ENCODE results near the gene NFIL3.
A peak's percentile ranks its signal among the peaks of the same experiment; 100 is the strongest.
"Not testable (repeated sequence)": the region's sequence is repeated elsewhere in the genome, so short reads cannot be mapped to it uniquely, and the experiment has no call there.

The NFIL3 gene, protein sequence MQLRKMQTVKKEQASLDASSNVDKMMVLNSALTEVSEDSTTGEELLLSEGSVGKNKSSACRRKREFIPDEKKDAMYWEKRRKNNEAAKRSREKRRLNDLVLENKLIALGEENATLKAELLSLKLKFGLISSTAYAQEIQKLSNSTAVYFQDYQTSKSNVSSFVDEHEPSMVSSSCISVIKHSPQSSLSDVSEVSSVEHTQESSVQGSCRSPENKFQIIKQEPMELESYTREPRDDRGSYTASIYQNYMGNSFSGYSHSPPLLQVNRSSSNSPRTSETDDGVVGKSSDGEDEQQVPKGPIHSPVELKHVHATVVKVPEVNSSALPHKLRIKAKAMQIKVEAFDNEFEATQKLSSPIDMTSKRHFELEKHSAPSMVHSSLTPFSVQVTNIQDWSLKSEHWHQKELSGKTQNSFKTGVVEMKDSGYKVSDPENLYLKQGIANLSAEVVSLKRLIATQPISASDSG

DNA sequence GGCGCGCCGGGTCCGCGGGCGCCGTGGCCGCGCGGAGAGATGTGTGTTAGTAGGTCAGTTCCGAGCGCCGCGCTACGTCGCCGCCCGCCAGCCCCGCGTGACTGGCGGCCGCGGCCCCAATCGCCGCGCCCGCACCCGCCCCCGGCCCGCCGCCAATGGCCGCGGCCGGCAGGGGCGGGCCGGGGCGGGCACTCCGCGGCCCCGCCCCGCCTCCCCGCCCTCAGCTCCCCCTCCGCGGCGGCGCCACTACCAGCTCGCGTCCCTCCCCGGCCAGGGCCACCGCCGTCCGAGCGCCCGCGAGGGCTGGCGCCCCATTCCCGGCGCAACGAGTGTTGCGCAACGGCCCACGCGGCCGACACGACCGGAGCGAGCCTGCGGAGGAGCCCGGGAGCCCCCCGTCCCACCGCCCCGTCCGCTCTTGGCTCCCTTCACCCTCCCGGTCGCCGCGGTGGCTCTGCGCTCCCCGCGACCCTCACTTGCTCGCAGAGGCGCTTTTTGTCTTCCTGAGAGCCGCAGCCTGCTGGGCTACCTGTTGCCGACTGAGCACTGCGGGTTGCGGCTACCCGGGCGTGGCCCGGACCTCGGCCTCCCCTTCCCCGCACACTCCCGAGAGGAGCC, at the start of gene NFIL3:
Gene NFIL3 (minus strand): TSS at position 48 of the 618 bp plus-strand sequence. CDS start 13,098 bp downstream, outside the sequence.
- no peak for FAIRE-seq
- peak; percentile 88 for DNase-seq (ENCODE audit: insufficient read length, low spot score)

DNA sequence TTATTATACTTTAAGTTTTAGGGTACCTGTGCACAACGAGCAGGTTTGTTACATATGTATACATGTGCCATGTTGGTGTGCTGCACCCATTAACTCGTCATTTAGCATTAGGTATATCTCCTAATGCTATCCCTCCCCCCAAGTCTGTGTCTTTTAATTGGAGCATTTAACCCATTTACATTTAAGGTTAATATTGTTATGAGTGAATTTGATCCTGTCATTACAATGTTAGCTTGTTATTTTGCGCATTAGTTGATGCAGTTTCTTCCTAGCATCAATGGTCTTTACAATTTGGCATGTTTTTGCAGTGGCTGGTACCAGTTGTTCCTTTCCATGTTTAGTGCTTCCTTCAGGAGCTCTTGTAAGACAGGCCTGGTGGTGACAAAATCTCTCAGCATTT, 47.9 kb upstream of the NFIL3 start:
- not testable (repeated sequence) for DNase-seq (ENCODE audit: insufficient read length, low spot score); FAIRE-seq

DNA sequence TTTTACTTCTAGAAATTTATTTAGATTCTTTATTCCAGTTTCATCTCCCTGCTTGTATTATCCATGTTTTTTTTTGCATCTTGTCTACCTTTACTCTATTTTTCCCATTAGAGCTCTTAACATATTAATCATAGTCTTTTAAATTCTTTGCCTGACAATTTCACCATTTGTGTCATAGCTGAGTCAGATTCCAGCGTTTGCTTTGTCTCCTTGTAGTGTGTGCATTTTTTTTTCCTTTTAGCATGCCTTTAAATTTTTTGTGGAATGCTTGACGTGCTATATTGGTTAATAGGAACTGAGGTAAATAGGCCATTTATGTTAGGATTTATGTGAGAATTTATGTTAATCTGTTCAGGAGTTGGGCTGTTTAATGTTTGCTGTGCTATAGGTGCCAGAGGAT, 41.8 kb upstream of the NFIL3 start:
- FAIRE-seq (no peak), DNase-seq (ENCODE audit: insufficient read length, low spot score) (no peak)

DNA sequence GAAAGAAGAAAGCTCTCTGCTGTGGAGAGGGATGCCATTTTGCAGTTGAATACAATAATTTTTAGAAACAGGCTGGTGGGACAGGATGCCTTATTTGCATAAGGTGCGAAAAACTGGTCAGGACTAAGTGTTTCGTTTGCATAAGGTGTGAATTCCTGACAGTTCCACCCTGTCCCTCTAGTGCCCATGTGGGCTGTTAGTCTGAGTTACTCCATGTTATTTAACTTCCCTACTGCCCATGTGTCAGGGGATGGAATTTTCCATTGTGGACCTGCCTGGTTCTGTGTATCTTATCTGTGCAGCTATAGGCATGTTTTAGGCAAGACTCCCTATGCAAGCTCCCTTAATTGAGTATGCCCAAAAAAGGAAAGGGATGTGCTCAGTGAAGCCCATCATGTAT, 35.3 kb upstream of the NFIL3 start:
- DNase-seq (ENCODE audit: insufficient read length, low spot score) (no peak), FAIRE-seq (no peak)

DNA sequence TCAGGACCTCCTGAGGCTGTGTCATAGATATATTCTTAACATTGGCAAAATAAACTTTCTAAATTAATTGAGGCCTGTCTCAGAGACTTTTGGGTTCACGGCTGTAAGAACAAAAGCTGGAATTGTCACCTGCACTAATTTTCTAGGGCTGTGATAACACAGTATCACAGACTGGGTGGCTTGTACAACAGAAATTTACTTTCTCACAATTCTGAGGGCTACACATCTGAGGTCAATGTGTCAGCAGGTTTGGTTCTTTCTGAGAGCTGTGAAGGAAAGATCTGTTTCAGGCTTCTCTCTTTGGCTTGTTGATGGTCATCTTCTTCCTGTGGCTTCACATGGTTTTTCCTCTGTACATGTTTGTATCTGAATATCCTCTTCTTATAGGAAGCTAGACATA, 29.2 kb upstream of the NFIL3 start:
- no peak for DNase-seq (ENCODE audit: insufficient read length, low spot score)
- FAIRE-seq: no peak

DNA sequence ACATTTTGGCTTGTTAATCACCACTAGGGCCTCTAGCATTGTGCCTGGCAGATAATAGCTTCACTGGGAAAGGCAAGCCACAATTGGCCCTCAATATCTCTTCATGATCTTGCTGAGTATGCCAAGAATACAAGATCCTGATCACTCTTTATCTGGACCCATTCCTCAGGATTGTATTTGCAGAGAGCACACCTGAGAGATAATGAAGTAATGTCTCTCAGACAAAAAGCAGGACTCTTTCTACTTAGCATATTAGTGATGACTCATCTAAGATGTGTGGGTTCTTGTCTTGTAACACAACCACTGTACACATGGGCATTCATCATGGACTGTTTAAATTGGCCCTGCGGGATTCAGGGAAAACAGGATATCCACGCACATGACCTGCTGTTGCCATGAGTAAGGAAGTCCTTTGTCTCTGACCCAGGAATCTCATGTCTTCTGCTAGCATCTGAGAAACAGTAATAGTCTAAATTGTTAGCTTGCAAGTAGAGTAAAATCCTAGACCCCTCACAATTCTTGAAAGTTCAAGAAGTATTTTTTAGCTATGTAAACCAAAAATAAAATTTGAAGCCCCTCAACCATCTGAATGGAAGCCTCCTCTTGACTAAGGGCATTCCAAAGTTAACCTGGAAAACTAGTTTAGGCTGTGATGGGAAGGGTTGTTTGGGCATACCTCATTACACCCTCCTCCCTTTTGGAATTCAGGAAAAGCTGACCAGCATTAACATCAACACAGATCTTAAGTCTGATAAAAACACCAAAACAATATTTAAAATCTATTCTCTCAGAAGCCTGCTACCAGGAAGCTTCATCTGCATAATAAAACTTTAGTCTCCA, 28.0 kb upstream of the NFIL3 start:
- DNase-seq (ENCODE audit: insufficient read length, low spot score) (no peak), FAIRE-seq (no peak)

DNA sequence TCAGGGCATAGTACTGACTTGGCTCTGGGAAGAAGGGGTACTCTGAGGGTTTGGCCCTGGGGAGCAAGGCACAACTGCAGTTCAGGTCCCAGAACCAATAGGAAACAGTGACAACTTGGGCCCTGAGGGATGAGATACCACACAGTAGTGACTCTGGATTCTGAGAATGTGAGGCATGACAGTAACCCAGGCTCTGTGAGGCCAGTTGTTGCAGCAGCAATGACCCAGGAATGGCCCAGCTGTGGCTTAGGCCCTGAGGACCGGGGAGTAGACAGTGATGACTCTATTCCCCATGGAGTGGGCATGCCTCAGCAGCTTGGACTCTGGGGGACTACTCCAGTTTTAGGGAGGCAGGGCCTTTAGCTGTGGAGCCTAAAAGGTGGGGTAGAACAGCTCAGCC, 21.5 kb upstream of the NFIL3 start:
- FAIRE-seq: no peak

DNA sequence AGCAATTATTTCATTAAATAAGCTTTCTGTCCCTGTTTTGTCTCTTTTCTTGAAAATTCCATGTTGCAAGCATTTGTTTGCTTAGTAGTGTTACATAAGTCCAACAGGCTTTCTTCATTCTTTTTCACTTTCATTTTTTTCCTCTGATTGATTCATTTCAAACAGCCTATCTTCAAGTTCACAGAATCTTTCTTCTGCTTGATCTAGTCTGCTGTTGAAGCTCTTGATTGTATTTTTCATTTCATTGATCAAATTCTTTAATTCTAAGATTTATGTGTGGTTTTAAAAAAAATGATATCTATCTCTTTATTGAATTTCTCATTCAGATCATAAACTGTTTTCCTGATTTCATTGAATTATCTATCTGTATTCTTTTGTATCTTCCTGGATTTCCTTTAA, 20.4 kb upstream of the NFIL3 start:
- DNase-seq (ENCODE audit: insufficient read length, low spot score) (no peak), FAIRE-seq (no peak)

More for the DNA sequence above, 21.5 kb upstream of the NFIL3 start:
- no peak for DNase-seq (ENCODE audit: insufficient read length, low spot score)

DNA sequence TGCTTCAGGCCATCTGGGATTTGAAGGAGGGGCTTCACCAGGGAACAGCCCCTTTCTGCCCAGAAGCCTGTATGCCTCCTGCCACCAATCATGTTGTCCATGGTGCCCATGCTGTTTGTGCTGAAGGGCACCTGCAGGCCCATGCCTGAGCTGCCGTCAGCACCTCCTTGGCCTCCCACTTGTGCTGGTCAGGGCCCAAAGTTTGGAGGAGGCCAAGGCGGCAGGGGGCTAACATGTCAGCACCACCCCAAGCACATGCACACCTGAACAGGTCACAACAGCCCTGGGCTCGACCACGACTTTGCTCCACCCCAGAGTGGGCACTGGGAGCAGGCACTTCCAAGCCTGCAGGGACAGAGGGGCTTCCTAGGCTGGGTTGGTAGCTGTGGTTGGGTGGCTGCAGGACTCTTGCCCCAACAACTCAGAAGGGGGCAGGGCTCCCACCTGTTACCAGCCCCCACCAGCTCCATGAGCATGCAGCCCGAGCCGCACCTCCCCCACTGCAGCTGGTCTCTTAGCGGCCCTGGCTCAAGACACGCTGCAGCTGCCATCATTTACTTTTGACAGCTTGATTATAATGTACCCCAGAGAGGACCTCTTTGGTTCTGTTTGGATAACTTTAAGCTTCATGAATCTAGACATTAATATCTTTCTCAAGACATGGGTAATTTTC, 19.8 kb upstream of the NFIL3 start:
- DNase-seq (ENCODE audit: insufficient read length, low spot score) (no peak), FAIRE-seq (no peak)

DNA sequence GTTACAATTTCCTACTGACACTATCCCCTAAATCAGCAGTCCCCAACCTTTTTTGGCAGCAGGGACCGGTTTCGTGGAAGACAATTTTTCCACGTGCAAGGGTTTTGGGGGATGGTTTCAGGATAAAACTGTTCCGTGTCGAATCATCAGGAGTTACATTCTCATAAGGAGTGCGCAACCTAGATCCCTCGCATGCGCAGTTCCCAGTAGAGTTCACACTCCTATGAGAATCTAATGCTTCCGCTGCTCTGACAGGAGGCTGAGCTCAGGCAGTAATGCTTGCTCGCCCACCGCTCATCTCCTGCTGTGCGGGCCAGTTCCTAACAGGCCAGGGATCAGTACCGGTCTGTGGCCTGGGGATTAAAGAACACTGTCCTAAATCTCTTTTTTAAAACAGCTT, 13.2 kb upstream of the NFIL3 start:
- DNase-seq (ENCODE audit: insufficient read length, low spot score) (no peak), FAIRE-seq (no peak)

DNA sequence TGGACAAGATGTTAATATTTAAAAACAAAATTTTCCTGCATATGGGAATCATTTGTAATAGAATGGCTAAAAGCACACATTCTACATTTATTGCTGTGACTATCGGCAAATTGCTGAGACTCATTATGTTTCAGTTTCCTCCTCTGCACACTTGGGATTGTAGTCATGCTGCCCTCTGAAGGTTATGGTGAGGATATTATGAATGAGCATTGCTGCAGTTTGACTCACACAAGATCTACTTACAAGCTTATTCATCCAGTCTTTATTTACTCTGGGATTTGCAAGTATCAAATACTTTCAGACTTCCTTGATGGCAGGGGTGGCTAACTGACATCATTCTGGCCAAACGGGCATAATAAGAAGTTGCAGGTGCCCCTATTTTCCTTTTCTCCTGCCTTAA, 9.5 kb upstream of the NFIL3 start:
- DNase-seq (ENCODE audit: insufficient read length, low spot score) (no peak), FAIRE-seq (peak; percentile 18)

DNA sequence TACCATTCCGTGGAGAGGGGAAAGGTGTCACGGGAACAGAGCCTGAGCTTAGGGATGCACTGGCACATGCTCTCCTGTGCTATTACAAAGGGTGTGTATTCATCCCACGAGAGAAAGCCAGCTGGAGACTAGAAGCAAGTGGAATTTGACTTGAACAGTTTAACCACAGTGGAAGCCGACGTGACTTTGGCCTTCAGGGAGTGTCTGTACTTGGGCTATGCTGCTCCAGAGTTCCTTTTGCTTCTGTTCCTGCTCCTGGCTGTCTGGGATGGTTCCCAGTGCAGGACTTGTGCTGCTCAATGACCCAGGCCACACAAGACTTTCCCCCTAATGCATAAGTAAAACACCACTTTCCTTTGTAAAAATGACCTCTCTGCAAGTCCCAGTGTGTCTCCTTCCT, 7.9 kb upstream of the NFIL3 start:
- no peak for FAIRE-seq
- no peak for DNase-seq (ENCODE audit: insufficient read length, low spot score)

DNA sequence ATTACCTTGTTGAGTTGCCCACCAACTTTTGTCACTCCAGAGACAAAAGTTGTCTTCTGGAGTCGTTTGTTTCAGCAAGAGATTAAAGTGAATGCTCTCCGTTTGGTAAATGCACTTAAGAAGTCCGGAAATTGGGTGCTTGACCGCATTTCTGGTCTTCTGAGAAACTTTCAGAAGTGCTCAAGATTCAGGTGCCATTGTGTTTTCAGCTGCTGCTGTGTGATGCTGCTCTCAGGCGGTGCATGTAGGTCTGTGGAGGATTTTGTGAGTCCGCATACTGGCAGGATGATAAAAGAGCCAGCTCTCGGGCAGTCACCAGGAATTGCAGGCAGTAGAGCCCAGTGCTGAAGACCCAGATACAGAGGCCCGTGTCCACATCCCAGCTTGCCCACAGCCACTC, 5.9 kb upstream of the NFIL3 start:
- no peak for FAIRE-seq
- DNase-seq (ENCODE audit: insufficient read length, low spot score): no peak

DNA sequence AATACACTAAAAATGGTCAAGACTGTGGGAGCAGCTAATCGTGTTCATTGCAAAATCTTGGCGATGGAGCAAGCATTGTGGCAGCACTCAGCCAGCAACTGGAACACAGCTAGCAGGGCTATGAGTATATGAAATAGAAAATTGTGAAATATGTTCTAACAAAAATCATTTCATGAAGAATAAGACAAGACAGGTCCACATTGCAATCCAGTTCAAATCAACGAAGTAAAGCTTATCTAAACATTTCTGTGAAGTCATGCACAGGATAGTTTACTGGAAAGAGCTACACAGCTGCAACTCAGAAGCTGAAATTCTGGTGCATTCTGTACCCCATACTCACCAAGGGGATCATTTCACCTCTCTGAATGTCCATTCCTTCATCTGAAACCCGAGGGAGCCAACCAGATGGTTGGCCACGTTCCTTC, 5.3 kb upstream of the NFIL3 start:
- no peak for DNase-seq (ENCODE audit: insufficient read length, low spot score)
- FAIRE-seq: no peak

DNA sequence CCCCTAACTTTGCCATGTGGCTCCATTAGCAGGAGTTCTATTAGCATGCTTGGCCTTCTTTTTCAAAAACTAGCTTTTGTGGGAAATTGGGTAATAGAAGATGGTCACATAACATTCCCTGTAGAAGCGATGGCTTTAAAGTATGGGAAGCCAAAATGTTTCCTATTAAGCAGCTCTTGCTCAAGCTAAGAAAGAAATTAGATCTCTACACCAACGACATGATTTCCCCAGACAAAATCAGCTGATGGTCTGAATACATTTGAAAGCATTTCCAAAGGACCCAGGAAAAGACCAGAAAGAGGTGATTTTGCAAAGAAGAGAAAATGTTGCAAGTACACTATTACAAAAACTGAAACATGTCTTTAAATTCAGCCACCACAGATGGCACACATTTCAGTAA, 4.8 kb upstream of the NFIL3 start:
- FAIRE-seq: no peak
- DNase-seq (ENCODE audit: insufficient read length, low spot score): no peak

DNA sequence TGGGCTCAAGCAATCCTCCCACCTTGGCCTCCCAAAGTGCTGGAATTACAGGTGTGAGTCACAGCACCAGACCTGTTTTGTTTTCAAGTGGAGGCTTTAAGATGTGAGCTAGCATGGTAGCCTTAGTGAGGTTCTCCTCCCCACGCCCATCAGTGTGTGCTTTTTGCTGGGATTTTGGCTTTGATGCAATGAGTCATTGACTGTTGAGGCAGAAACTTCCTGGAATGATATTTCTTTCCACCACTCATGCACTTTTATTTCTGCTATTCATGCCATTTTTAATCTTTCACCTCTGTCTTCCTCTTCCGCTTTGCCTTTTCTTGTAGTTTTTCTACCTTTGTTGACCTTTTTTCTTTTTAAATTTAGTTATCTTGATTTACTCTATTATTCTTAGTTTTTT, 4.2 kb upstream of the NFIL3 start:
- no peak for DNase-seq (ENCODE audit: insufficient read length, low spot score)

DNA sequence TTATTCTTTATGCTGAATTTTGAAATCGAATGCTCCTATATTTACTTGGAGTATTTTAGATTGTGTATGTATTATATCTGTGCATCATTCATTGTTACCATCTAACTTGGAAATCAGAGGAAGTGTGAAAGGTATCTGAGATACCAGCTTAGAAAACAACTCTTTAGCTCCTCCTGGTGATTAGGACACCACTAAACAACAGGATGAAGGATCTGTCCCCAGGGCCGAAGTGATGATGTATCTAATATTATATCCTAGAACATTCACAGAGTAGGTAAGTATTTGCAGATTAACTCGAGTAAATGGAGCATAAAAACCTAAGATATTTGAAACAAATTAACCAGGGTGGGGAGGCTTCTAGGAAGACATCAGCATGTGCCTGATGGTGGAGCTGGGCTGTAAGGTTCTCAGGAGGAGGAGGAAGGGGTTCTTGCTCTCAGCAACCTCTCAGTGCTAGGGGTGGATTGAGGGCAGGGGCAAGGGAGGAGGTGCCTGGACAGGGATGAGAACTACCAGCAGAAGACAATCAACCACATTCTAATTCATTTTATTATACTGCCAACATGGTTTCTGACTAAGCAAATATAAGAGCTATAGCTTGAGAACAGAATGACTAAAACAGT, 2.6 kb upstream of the NFIL3 start:
- FAIRE-seq (no peak), DNase-seq (ENCODE audit: insufficient read length, low spot score) (no peak)

More for the DNA sequence above, 4.2 kb upstream of the NFIL3 start:
- FAIRE-seq: no peak

DNA sequence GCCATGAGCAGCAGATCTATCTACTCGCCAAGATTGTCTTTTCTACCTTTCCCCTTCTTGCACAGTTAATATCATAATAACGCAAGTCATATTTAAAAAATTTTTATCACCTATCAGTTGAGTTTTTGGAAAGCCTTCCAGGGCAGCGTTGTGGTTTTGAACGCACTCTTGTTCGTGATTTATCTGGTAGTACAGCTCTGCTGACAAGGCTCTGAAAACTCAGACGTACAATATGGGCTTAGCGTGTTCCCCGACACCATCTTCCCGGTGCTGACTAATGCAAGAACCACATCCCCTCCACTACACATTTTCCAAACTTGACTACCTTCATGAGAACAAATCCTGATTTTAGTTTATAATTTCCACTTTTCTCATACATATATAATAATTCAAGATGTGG, 1.6 kb upstream of the NFIL3 start:
- FAIRE-seq (no peak), DNase-seq (ENCODE audit: insufficient read length, low spot score) (no peak)

DNA sequence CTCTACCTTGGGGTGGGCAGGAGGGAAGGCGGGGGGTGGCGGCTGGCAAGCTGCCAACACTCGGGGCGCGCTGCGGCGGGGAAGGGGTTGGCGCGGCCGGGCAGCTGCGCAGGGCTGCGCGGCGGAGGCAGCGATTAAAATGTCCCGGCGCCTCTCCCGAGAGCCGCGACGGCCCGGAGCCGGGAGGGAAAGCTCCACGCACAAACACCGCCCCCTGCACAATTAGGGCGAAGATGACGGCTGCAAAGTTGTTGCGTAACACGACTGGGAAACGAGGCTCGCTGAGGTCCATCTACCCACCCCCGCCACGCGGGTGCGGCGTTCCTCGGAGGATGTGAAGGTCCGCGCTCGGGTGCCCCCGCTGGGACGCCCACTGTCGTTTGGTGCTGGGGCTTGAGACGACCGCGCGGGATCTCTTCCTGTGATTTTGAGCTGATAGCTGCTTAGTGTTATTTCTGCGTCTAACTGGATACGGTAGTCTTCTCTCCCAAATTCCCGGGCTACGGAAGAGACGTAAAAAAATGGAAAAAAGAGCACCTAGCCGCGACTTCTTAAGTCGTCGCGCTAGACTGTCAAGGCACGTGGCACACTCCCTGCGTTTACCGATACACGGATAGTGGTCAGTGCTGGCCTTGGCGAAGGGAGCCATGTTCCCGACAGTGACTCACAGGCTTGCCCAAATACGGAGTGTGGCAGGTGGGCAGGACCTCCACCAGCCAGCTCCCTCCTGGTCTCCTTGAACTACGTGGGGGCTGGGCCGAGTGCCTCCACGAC, 958 bp upstream of the NFIL3 start:
- DNase-seq (ENCODE audit: insufficient read length, low spot score) (no peak), FAIRE-seq (no peak)
